Measurements from ENCODE around the gene TEDDM1.

- TF ChIP-seq, protein P1, sequence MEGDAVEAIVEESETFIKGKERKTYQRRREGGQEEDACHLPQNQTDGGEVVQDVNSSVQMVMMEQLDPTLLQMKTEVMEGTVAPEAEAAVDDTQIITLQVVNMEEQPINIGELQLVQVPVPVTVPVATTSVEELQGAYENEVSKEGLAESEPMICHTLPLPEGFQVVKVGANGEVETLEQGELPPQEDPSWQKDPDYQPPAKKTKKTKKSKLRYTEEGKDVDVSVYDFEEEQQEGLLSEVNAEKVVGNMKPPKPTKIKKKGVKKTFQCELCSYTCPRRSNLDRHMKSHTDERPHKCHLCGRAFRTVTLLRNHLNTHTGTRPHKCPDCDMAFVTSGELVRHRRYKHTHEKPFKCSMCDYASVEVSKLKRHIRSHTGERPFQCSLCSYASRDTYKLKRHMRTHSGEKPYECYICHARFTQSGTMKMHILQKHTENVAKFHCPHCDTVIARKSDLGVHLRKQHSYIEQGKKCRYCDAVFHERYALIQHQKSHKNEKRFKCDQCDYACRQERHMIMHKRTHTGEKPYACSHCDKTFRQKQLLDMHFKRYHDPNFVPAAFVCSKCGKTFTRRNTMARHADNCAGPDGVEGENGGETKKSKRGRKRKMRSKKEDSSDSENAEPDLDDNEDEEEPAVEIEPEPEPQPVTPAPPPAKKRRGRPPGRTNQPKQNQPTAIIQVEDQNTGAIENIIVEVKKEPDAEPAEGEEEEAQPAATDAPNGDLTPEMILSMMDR (IDR thresholded peaks at IDR 0.05), result no peak
- no peak for TF ChIP-seq POLR2A (IDR thresholded peaks at IDR 0.05)
- TF ChIP-seq POLR2AphosphoS5 (IDR thresholded peaks at IDR 0.05; ENCODE audit: insufficient read depth in 1 of 2, low read depth in 1 of 2), result no peak
Observed at GRCh38 chr1:182410620-182411273, 10.3 kb upstream of the TEDDM1 start.
